ENCODE data around the gene URB2.
"Not testable (repeated sequence)": the region's sequence is repeated elsewhere in the genome, so short reads cannot be mapped to it uniquely, and the experiment has no call there.

Gene URB2

DNA sequence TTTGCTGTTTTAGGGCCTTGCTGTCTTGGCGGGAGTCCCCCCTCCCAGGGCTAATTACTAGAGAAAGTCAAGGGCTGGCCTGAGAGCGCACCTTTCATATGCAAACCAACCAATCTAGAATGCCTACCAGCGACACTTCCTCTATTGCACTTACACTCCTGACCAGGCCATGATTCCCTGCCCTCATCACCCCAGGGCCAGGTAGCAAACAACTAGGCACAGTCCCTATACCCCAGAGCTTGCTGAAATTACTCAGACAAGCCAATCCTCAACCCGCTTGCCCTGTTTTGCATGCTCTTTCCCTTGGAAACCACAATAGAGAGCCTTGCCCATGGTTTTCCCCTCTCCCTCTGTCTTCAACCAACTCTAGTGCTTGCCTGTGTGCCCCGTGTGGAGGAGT is 70.3 kb downstream of the URB2 start:
- no peak for DNase-seq (ENCODE audit: low read depth)
- no peak overlapping the region for H3K4me3 ChIP-seq (ENCODE audit: low read depth, low read length)
- TF ChIP-seq, protein P1, sequence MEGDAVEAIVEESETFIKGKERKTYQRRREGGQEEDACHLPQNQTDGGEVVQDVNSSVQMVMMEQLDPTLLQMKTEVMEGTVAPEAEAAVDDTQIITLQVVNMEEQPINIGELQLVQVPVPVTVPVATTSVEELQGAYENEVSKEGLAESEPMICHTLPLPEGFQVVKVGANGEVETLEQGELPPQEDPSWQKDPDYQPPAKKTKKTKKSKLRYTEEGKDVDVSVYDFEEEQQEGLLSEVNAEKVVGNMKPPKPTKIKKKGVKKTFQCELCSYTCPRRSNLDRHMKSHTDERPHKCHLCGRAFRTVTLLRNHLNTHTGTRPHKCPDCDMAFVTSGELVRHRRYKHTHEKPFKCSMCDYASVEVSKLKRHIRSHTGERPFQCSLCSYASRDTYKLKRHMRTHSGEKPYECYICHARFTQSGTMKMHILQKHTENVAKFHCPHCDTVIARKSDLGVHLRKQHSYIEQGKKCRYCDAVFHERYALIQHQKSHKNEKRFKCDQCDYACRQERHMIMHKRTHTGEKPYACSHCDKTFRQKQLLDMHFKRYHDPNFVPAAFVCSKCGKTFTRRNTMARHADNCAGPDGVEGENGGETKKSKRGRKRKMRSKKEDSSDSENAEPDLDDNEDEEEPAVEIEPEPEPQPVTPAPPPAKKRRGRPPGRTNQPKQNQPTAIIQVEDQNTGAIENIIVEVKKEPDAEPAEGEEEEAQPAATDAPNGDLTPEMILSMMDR (IDR thresholded peaks at IDR 0.05; ENCODE audit: low read depth, low read length, missing control alignments), result no peak

GRCh38 chr1:229699613-229700267 is 73.7 kb downstream of the URB2 start:
- TF ChIP-seq, protein P1 (IDR thresholded peaks at IDR 0.05; ENCODE audit: low read depth, low read length, missing control alignments), result no peak
- no peak overlapping the region for H3K4me3 ChIP-seq (ENCODE audit: low read depth, low read length)
- no peak for DNase-seq (ENCODE audit: low read depth)

GRCh38 chr1:229704157-229704556 is 78.1 kb downstream of the URB2 start:
- TF ChIP-seq, protein P1 (IDR thresholded peaks at IDR 0.05; ENCODE audit: low read depth, low read length, missing control alignments), result no peak
- H3K4me3 ChIP-seq (ENCODE audit: low read depth, low read length), result no peak overlapping the region
- no peak for DNase-seq (ENCODE audit: low read depth)

- not testable (repeated sequence) for H3K4me3 ChIP-seq (ENCODE audit: low read depth, low read length); DNase-seq (ENCODE audit: low read depth)
Observed at GRCh38 chr1:229705152-229705551, 79.1 kb downstream of the URB2 start.

- not testable (repeated sequence) for DNase-seq (ENCODE audit: low read depth)
Observed at GRCh38 chr1:229707127-229707526, 81.1 kb downstream of the URB2 start.

GRCh38 chr1:229709500-229710013 is 83.5 kb downstream of the URB2 start:
- DNase-seq (ENCODE audit: low read depth), result no peak
- H3K4me3 ChIP-seq (ENCODE audit: low read depth, low read length), result no peak overlapping the region
- TF ChIP-seq, protein P1 (IDR thresholded peaks at IDR 0.05; ENCODE audit: low read depth, low read length, missing control alignments), result no peak

More at GRCh38 chr1:229707127-229707526, 81.1 kb downstream of the URB2 start:
- H3K4me3 ChIP-seq (ENCODE audit: low read depth, low read length), result not testable (repeated sequence)
